Measurements from ENCODE around the gene IRS2.

DNA sequence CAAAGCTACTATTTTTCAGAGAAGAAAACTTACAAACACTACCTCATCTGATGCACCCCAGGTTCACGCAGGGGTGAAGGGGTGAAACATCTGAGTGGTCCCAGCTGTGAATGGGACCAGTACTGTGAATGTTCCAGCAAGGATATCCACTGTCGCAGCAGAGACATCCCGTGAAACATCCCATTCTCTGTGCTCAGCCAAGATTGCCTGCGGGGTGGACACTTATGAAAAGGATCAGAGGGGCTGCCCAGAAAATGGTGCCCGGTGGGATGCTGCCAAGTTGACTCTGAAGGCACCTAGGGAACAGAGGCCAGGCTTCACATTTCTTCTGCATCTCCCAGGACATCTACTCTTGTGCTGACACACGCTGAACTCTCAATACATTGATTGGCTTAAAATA is 15.9 kb downstream of the IRS2 start:
- TF ChIP-seq KDM1A (IDR thresholded peaks at IDR 0.05; ENCODE audit: borderline replicate concordance, low read length) = no peak
- TF ChIP-seq, protein P1, sequence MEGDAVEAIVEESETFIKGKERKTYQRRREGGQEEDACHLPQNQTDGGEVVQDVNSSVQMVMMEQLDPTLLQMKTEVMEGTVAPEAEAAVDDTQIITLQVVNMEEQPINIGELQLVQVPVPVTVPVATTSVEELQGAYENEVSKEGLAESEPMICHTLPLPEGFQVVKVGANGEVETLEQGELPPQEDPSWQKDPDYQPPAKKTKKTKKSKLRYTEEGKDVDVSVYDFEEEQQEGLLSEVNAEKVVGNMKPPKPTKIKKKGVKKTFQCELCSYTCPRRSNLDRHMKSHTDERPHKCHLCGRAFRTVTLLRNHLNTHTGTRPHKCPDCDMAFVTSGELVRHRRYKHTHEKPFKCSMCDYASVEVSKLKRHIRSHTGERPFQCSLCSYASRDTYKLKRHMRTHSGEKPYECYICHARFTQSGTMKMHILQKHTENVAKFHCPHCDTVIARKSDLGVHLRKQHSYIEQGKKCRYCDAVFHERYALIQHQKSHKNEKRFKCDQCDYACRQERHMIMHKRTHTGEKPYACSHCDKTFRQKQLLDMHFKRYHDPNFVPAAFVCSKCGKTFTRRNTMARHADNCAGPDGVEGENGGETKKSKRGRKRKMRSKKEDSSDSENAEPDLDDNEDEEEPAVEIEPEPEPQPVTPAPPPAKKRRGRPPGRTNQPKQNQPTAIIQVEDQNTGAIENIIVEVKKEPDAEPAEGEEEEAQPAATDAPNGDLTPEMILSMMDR (IDR thresholded peaks at IDR 0.05; ENCODE audit: control extremely low read depth in 1 of 3, insufficient read depth in 1 of 3, low read depth in 1 of 3, low read length in 3 of 3) = no peak

All from H1 (cell line).